Stimulated activated CD4-positive, alpha-beta T cell treated with anti-CD3 and anti-CD28 coated beads, Interleukin-15, amount 100 ng/mL, for 24 hours (primary cell): ENCODE results near the gene MYL7.
"Not testable (repeated sequence)": the region's sequence is repeated elsewhere in the genome, so short reads cannot be mapped to it uniquely, and the experiment has no call there.

Experiments used
- DNase-seq: peaks from one replicate; pipeline ENCODE4 v3.0.0-alpha.2; 2020

Gene MYL7, protein sequence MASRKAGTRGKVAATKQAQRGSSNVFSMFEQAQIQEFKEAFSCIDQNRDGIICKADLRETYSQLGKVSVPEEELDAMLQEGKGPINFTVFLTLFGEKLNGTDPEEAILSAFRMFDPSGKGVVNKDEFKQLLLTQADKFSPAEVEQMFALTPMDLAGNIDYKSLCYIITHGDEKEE

GRCh38 chr7:44141221-44141850, at the start of gene MYL7:
MYL7 (minus strand) TSS chr7:44141332; CDS start chr7:44141305, 27 bp downstream.
- no peak for DNase-seq

DNA sequence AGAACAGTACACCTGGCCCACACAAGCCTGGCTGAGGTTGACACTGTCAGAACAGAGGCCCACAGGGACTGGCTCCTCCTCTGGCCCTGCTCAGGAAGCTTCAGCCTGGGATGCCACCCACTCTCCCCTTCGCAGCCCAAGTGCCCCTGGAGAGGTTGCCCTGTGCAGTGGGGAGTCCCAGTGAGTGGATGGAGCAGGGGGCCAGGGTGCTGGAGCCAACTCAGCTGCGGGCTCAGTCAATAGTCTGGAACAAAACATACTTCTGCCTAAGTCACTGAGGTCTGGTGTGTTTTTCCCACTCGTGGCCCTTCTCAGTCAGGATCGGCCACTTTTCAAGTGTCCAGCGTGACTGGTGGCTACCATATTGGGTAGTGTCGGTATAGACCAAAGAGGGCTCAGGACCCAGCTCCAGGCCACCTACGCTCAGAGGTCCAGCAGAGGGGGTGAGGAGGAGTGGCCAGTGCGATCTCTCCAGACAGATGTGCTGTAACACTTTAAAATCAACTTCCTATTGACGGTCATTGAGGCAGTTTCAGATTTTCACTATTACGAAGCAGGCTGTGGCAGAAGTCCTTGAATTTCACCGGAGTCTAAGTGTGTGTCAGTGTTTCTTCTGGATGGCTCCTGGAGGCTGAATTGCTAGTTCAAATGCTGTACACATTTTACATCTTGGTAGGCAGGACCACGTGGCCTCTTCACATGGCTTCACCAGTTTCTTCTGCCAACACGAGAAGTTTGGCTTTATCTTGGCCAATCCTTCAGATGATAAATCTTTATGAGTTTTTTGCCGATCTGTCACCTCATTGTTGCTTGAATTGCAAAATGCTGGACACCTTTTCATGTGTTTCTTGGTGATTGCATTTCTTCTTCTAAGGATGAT, 49.1 kb upstream of the MYL7 start:
- no peak for DNase-seq

GRCh38 chr7:44189286-44189992, 48.3 kb upstream of the MYL7 start, which contains the start of gene GCK:
GCK (minus strand) TSS chr7:44189439; CDS start chr7:44188953, 486 bp downstream.
- DNase-seq: no peak

DNA sequence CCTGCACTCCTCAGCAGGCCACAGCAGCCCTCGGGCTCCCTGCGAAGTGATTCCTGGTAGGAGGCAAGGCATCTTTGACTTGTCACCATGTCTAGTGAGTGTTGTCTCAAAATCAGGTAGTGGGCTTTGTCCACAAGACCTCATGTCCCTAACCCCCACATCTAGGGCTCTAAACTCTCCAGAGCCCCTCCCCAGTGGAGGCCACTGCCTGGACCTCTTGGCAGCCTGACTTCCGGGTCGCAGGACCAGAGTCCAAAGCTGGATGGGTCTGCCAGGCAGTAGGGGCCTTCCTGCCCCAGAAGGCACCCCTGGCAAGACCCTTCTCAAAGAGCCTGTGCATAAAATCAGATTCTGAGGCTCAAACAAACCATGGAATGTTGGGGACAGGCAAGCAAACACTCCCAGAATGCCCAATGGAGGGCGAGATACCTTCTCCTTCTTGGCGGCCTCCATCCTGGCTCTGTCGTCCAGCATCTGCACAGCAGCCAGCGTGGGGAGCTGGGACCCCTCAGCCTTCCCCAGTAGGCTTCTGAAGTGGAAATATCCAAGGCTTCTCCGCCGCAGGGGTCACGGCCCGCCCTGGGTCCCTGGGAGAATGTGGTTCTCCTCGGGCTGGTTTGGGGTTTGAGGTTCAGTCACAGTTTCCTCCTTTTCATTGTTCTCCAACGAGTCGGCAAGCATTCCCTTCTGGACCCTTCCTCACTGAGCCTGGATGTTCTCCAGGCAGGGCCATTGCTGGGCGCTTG, 47.5 kb upstream of the MYL7 start:
- DNase-seq: no peak

DNA sequence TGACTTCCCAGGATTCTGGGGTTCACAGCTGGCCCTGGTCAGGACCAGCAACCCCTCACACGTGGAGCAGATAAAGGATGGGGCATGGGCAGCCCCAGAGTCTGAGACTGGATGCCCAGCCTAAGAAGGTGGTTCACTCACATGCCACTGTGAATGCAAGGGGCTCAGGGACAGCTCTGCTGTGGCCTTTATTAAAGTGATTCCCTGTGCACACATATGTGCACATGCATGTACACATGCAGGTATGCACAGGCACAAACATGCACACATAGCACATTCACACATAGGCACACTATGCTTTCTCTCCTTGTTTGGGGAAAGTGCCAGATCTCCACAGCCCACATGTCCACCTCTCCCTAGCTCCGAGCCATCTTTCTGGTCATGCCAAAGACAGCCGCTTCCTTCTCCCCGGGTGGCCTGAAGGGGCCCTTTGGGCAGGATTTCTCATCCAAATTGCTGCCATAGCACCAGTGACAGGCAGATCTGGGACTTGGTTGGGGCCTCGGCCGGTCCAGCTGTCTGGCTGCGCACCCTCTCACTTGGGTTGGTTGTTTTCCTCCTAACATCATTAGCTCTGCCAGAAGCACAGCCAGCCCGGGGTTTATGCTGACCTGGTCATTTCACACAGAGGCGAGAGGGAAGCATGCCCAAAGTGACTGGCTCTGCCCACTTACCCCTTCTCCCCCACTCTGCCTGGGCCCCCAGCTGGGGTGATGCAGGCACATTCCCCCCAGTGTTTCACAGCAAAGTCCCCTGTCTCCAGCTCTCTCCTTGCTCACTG, 46.7 kb upstream of the MYL7 start:
- DNase-seq: no peak

DNA sequence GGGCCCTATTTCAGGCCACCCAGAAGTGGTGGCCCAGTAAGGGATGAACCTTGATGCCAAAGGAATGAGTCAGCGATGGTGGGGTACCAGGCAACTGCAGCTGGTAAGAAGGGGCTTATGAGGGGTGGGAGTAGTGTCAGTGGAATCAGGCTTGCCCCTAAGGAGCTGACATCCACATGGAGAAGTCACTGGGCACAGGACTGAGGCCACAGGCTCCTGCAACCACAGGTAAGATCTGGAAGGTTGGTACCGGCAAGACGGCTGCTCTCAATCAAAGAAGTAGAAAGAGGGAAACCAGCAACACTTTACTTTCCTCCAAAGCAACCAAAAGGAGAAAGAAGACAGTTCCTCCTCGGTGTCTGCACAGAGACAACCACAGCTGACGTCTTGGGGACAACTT, 45.6 kb upstream of the MYL7 start:
- no peak for DNase-seq

DNA sequence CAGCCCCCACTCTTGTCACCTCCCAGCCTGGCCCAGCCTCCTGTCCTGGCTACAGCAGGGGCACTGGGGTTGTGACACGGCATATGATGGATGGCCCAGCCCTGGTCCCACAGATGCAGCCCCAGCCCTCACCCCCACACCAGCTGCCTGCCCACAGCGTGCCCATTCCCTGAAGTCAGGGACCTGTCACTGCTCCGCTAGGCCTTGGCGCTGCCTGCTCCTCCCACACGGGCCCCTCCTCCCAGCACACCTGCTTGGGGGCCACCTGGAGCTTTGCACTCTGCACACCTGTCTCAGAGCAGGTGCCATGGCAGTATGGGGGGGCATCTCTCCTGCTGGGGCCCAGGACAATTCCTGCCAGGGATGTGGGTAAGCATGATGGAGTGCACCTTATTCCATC, 44.6 kb upstream of the MYL7 start:
- no peak for DNase-seq

GRCh38 chr7:44184873-44185446, 43.8 kb upstream of the MYL7 start:
- DNase-seq: no peak

DNA sequence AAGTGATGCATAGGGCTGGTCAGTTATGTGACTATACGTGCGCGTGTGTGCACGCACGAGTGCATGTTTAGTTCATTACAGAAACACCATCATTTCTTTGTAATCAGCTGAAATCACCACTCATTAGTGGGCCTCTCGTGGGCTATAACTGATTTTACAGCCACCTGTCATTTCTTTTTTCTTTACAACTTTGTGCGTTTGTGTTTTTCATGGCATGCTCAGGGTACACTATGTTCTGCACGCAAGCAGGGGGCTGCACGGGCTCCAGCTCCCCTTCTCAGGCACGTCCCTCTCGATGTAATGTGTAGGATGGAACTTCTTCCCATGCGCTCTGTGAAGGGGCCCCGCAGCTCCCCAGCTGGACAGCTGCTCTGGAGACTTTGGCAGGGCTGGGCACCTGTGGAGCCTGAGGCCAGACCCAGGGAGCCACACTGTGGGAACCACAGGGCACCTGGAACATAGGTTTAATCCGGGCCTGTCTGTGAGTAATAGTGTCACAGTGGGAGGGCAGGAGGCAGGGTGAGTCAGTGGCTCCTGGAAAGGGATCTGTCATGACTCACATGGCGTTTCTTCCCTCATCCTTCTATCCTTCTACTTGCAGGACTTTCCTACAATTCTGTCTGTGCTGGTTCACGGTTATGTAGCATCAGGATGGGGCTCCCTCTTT, 43.2 kb upstream of the MYL7 start:
- DNase-seq: no peak

GRCh38 chr7:44183386-44183785, 42.3 kb upstream of the MYL7 start:
- no peak for DNase-seq

GRCh38 chr7:44182827-44183226, 41.7 kb upstream of the MYL7 start:
- DNase-seq: no peak

DNA sequence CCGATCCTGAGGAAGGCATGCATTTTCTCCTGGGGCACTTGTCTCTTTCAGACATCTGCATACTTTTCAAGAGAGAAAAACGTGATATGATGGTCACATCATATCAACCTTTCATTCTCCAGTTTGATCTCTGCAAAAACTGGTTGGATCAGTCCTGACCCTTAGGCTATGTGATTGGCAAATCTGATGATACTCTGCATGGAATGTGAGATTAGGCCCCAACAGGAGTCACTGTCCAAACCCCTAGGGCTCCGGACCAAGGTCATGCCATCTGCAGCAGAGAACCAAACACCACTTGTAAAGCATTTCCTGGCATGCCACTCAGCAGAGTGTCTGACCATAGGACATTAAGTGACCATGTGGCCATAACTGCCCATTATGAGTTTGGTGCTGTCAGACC, 39.5 kb upstream of the MYL7 start:
- no peak for DNase-seq

DNA sequence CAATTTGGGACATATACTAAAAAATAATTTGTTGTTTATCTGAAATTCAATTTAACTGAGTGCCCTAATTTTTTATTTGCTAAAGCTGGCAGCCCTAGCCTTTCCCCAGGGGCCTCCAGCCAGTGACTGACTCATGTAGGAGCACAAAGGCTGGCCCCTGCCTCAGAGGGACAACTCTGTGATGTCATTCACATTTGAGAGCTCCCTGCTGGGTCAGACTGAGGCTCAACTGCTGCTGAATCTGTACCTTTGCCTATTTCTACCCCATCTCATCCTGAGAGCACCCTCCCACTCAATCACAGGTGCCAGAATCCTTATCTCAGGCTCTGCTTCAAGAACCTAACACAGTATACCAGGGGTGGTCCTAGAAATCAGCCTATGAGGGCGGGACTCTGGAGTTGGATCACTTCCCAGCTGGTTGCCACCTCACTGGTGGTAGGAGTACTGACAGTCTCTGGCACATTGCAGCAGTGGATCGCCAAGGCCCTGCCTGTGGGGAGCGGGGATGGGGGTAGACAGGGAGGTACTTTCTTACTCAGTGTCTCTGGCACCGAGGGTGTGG, 36.5 kb upstream of the MYL7 start:
- DNase-seq: no peak

- DNase-seq: no peak
Measured at GRCh38 chr7:44176486-44176885, 35.4 kb upstream of the MYL7 start.

GRCh38 chr7:44175730-44176129, 34.6 kb upstream of the MYL7 start:
- DNase-seq: no peak

- DNase-seq: not testable (repeated sequence)
Measured at GRCh38 chr7:44174694-44174948, 33.5 kb upstream of the MYL7 start.

- DNase-seq: no peak
Measured at GRCh38 chr7:44173911-44174693, 33.0 kb upstream of the MYL7 start.

DNA sequence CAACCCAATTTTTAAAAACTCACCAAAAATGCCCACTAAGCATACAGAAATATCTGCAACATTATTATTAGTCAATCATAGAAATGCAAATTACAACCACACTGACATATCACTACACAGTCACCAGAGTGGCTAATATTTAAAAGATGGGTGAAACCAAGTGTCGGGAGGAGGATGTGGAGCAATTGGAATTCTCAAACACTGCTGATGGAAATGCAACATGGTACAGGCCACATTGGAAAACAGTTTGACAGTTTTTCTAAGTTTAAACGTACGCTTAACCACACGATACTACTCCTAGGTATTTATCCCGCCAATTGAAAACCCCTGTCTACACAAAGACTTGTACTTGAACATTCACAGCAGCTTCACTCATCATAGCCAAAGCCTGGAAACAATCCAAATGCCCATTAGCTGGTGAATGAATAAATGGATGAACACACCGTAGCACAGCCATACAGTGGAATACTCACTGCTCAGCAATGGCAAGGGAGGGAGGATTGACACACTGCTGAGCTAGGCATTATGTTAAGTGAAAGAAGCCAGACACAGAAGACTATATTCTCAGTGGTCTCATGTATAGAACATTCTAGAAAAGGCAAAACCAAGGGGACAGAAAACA, 31.8 kb upstream of the MYL7 start:
- no peak for DNase-seq

DNA sequence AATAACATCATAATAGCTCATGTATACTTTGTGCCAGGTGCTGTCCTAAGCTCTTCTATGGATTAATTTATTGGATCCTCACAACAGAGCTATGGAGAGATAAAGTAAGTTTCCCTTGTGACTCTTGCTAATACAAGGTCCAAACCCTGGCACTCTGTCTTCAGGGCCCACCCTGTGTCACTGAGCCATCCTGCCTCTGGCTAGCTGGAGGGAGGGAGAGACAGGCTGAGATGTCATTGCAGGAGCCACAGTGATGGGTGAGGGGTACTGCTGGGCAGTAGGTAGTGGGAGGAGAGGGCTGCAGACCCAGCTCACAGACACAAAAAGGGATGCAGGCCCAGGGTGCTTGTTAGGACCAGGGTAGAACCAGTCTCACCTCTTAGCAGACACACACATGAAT, 31.2 kb upstream of the MYL7 start:
- no peak for DNase-seq
